ENCODE data around the gene ZNF35. TPM values are rescaled to one million over a fixed set of nuclear protein-coding genes. Genes with fewer than 3 reads are reported as not detected.

Gene ZNF35
- total and polyA plus RNA-seq, 8 donors, result 8.4 to 13.3 (median 10.8) TPM

GRCh38 chr3:44680921-44681455, 32.5 kb downstream of the ZNF35 start:
- H3K4me1 ChIP-seq, result peaks cover 0 to 6% of the 10 kb centered on the region in 2 donors
- peaks cover 0 to 32% of the 10 kb centered on the region in 2 donors for H3K9me3 ChIP-seq
- peaks cover 0 to 3% of the 10 kb centered on the region in 2 donors for H3K36me3 ChIP-seq
- ATAC-seq, result no peak
- no peak for DNase-seq
- H3K4me3 ChIP-seq, result no peak overlapping the region
- H3K27me3 ChIP-seq, result peaks cover 0 to 13% of the 10 kb centered on the region in 2 donors
- TF ChIP-seq CTCF (IDR thresholded peaks at IDR 0.05), result no peak
- no peak overlapping the region for H3K27ac ChIP-seq
- intact Hi-C loops (cut with DNase I), result no loop called here

GRCh38 chr3:44682182-44682896, 33.8 kb downstream of the ZNF35 start:
- H3K36me3 ChIP-seq, result peaks cover 0 to 3% of the 10 kb centered on the region in 2 donors
- H3K4me3 ChIP-seq, result no peak overlapping the region
- no peak for ATAC-seq
- peaks cover 0 to 6% of the 10 kb centered on the region in 2 donors for H3K4me1 ChIP-seq
- DNase-seq, result no peak
- peaks cover 0 to 14% of the 10 kb centered on the region in 2 donors for H3K27me3 ChIP-seq
- H3K27ac ChIP-seq, result no peak overlapping the region
- H3K9me3 ChIP-seq, result peaks cover 0 to 34% of the 10 kb centered on the region in 2 donors
- intact Hi-C loops (cut with DNase I), result no loop called here
- TF ChIP-seq CTCF (IDR thresholded peaks at IDR 0.05), result no peak

GRCh38 chr3:44685128-44685800, 36.7 kb downstream of the ZNF35 start:
- peaks cover 0 to 37% of the 10 kb centered on the region in 2 donors for H3K9me3 ChIP-seq
- peak; percentile 85 for ATAC-seq
- peak overlapping the region; percentile 49 to 66 for H3K4me3 ChIP-seq
- no peak for TF ChIP-seq CTCF (IDR thresholded peaks at IDR 0.05)
- peaks cover 0 to 6% of the 10 kb centered on the region in 2 donors for H3K4me1 ChIP-seq
- H3K27ac ChIP-seq, result peak overlapping the region in 1 of 2 donors; percentile 4
- H3K27me3 ChIP-seq, result peaks cover 0 to 23% of the 10 kb centered on the region in 2 donors
- peaks cover 0 to 3% of the 10 kb centered on the region in 2 donors for H3K36me3 ChIP-seq
- DNase-seq, result peak; percentile 63 to 91 (median 78)
- intact Hi-C loops (cut with DNase I), result no loop called here

GRCh38 chr3:44687898-44688297, 39.4 kb downstream of the ZNF35 start:
- Histone ChIP-seq H3K27ac (peak overlapping the region; percentile 62 to 65), H3K4me3 (no peak overlapping the region), H3K9me3 (peaks cover 0 to 21% of the 10 kb centered on the region in 2 donors), H3K4me1 (peaks cover 0 to 6% of the 10 kb centered on the region in 2 donors), H3K36me3 (no peaks in the 10 kb centered on the region), H3K27me3 (peaks cover 0 to 23% of the 10 kb centered on the region in 2 donors)
- no peak for TF ChIP-seq CTCF (IDR thresholded peaks at IDR 0.05)
- DNase-seq, result no peak
- peak; percentile 60 for ATAC-seq
- intact Hi-C loops (cut with DNase I), result no loop called here

Other genes starting within 250 kb of the ZNF35 start
- gene ZNF445, start 171.1 kb upstream of the ZNF35 start, total RNA-seq, result 10 to 100 TPM; 18.1 to 18.3 TPM
- gene ZNF445, start 171.1 kb upstream of the ZNF35 start, polyA plus RNA-seq (ENCODE audit: insufficient read length in 6 of 6), result 10 to 100 TPM; 27.3 to 33.5 (median 28.5) TPM
- 1 to 10 TPM; 4.0 to 6.0 TPM for gene ZKSCAN7, start 93.5 kb upstream of the ZNF35 start, total RNA-seq
- gene ZKSCAN7, start 93.5 kb upstream of the ZNF35 start, polyA plus RNA-seq (ENCODE audit: insufficient read length in 6 of 6), result 10 to 100 TPM; 15.9 to 19.1 (median 18.2) TPM
- 1 to 10 TPM; 2.8 to 4.9 TPM for gene ZNF660, start 63.8 kb upstream of the ZNF35 start, total RNA-seq
- 10 to 100 TPM; 15.3 to 27.9 (median 22.2) TPM for gene ZNF660, start 63.8 kb upstream of the ZNF35 start, polyA plus RNA-seq (ENCODE audit: insufficient read length in 6 of 6)
- 10 to 100 TPM; 13.1 to 14.1 TPM for gene ZNF197, start 23.7 kb upstream of the ZNF35 start, total RNA-seq
- gene ZNF197, start 23.7 kb upstream of the ZNF35 start, polyA plus RNA-seq (ENCODE audit: insufficient read length in 6 of 6), result 10 to 100 TPM; 33.7 to 37.0 (median 36.6) TPM
- gene ZNF502, start 63.9 kb downstream of the ZNF35 start, total RNA-seq, result 1 to 10 TPM; 3.6 to 3.9 TPM
- gene ZNF502, start 63.9 kb downstream of the ZNF35 start, polyA plus RNA-seq (ENCODE audit: insufficient read length in 6 of 6), result 10 to 100 TPM; 11.8 to 13.6 (median 12.5) TPM
- 1 to 10 TPM; 4.4 to 5.3 TPM for gene ZNF501, start 80.9 kb downstream of the ZNF35 start, total RNA-seq
- 10 to 100 TPM in 1 of 6 donors, 1 to 10 TPM in 5; 9.1 to 10.2 (median 9.7) TPM for gene ZNF501, start 80.9 kb downstream of the ZNF35 start, polyA plus RNA-seq (ENCODE audit: insufficient read length in 6 of 6)
- 10 to 100 TPM; 20.4 to 24.5 TPM for gene KIAA1143, start 112.9 kb downstream of the ZNF35 start, total RNA-seq
- gene KIAA1143, start 112.9 kb downstream of the ZNF35 start, polyA plus RNA-seq (ENCODE audit: insufficient read length in 6 of 6), result 10 to 100 TPM; 45.9 to 60.7 (median 57.3) TPM
- 1 to 10 TPM; 1.8 to 3.9 TPM for gene KIF15, start 113.1 kb downstream of the ZNF35 start, total RNA-seq
- gene KIF15, start 113.1 kb downstream of the ZNF35 start, polyA plus RNA-seq (ENCODE audit: insufficient read length in 6 of 6), result 10 to 100 TPM; 16.5 to 51.3 (median 28.6) TPM
- 10 to 100 TPM; 14.2 to 18.4 TPM for gene TMEM42, start 213.2 kb downstream of the ZNF35 start, total RNA-seq
- 10 to 100 TPM; 20.4 to 26.0 (median 23.4) TPM for gene TMEM42, start 213.2 kb downstream of the ZNF35 start, polyA plus RNA-seq (ENCODE audit: insufficient read length in 6 of 6)
- gene TGM4, start 225.9 kb downstream of the ZNF35 start, total RNA-seq, result not detected
- under 1 TPM in 5 of 6 donors, not detected in 1; 0.06 to 0.14 (median 0.06) TPM for gene TGM4, start 225.9 kb downstream of the ZNF35 start, polyA plus RNA-seq (ENCODE audit: insufficient read length in 6 of 6)